ENCODE results near the gene E4F1. TPM values are rescaled to one million over a fixed set of nuclear protein-coding genes. Genes with fewer than 3 reads are reported as not detected.

Gene E4F1
- total RNA-seq, 6 donors from 2014 or later = 24.9 to 153 (median 32.9) TPM

DNA sequence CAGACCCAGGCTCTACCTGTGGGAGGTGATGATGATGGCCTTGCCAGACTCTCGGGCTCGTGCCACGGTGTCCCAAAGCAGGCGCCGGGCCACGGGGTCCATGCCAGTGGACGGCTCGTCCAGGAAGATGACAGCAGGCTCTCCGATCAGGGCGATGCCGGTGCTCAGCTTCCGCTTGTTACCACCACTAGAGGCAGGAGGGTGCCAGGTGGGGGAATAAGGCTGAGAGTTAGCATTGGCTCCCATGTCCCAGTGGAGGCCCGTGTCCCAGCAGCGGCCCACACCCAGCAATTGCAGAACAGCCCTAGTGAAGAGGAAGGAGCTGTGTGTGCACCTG lies 54.8 kb downstream of the E4F1 start:
- WGBS, 2 donors = 94% methylated on average over 14 of the region's 14 CpGs; no CpG with 5 or more reads in 1 of the 2 donors
- ATAC-seq (ENCODE audit: low FRiP score in 2 of 2) = no peak

GRCh38 chr16:2278956-2279800 lies 55.8 kb downstream of the E4F1 start:
- H3K36me3 ChIP-seq = peaks cover 16 to 75% (median 68%) of the 10 kb centered on the region in 4 donors
- 80 to 88% methylated on average over 6 to 26 of the region's 26 CpGs for WGBS, 2 donors

More for the DNA sequence above, 54.8 kb downstream of the E4F1 start:
- Histone ChIP-seq H3K27me3 (no peaks in the 10 kb centered on the region), H3K4me3 (no peak overlapping the region), H3K4me1 (no peaks in the 10 kb centered on the region), H3K27ac (no peak overlapping the region), H3K9me3 (no peaks in the 10 kb centered on the region), H3K36me3 (peaks cover 16 to 66% (median 60%) of the 10 kb centered on the region in 4 donors)
- TF ChIP-seq EP300 (IDR thresholded peaks at IDR 0.05) = no peak
- TF ChIP-seq POLR2AphosphoS5 (IDR thresholded peaks at IDR 0.05) = no peak
- TF ChIP-seq CTCF (IDR thresholded peaks at IDR 0.05) = no peak
- no peak for TF ChIP-seq POLR2A (IDR thresholded peaks at IDR 0.05)
- no peak for DNase-seq

DNA sequence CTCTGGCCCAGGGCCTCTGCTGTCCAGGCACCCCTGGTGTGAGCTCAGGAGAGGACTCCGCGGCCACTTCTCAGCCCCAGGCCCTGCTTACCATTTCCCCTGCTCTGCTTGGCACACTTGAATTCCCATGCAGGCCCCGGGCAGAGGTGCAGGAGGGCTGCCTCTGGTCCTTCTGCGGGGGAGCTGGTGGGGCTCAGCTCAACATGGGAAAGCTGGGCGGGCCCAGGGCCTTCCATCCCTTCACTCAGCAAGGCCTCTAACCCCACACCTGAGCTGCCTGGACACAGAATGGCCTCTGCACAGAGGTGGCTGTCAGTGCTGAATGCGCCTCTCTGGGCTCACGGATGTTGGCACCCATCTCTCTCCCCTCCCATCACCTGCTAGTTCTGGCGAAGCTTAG lies 57.1 kb downstream of the E4F1 start:
- H3K4me3 ChIP-seq = no peak overlapping the region
- no peaks in the 10 kb centered on the region for H3K9me3 ChIP-seq
- no peaks in the 10 kb centered on the region for H3K4me1 ChIP-seq
- no peaks in the 10 kb centered on the region for H3K27me3 ChIP-seq
- DNase-seq = no peak
- 67 to 90% methylated on average over 1 to 7 of the region's 8 CpGs for WGBS, 2 donors
- peaks cover 21 to 88% (median 79%) of the 10 kb centered on the region in 4 donors for H3K36me3 ChIP-seq
- TF ChIP-seq EP300 (IDR thresholded peaks at IDR 0.05) (no peak), CTCF (IDR thresholded peaks at IDR 0.05) (no peak), POLR2AphosphoS5 (IDR thresholded peaks at IDR 0.05) (no peak), POLR2A (IDR thresholded peaks at IDR 0.05) (no peak)
- ATAC-seq (ENCODE audit: low FRiP score in 2 of 2) = no peak
- H3K27ac ChIP-seq = no peak overlapping the region

More at GRCh38 chr16:2278956-2279800, 55.8 kb downstream of the E4F1 start:
- H3K27me3 ChIP-seq = no peaks in the 10 kb centered on the region
- H3K9me3 ChIP-seq = no peaks in the 10 kb centered on the region
- no peak overlapping the region for H3K27ac ChIP-seq
- no peak for TF ChIP-seq POLR2A (IDR thresholded peaks at IDR 0.05)
- TF ChIP-seq CTCF (IDR thresholded peaks at IDR 0.05) = no peak
- no peak for TF ChIP-seq POLR2AphosphoS5 (IDR thresholded peaks at IDR 0.05)
- no peak for TF ChIP-seq EP300 (IDR thresholded peaks at IDR 0.05)
- H3K4me1 ChIP-seq = no peaks in the 10 kb centered on the region
- no peak for DNase-seq
- no peak for ATAC-seq (ENCODE audit: low FRiP score in 2 of 2)
- H3K4me3 ChIP-seq = no peak overlapping the region

DNA sequence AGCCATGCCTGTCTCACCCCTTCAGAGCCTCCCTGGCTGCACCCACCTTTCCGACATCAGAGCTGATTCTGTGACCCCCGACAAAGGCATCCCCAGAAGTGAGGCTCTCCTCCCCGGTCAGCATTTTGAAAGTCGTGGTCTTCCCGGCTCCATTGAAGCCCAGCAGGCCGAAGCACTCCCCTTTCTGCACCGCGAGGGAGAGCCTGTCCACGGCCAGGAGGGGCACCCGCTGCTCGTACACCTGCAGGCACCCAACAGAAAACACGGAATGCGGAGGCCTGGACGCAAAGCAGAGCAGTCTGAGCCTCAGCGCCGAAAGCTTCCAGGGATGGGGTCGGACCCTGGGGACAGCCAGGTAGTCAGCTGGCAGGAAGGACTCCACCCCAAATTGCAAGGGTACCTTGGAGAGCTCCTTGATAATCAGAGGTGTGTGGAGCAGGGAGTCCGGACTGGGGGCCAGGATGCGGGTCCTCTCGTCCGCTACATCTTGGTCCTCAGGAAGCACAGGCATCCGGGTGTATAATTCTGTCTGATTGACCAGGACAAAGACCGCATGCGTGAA lies 57.7 kb downstream of the E4F1 start:
- no peak for DNase-seq
- H3K27me3 ChIP-seq = no peaks in the 10 kb centered on the region
- no peaks in the 10 kb centered on the region for H3K4me1 ChIP-seq
- WGBS, 2 donors = 84 to 95% methylated on average over 15 to 24 of the region's 24 CpGs
- no peaks in the 10 kb centered on the region for H3K9me3 ChIP-seq
- H3K27ac ChIP-seq = no peak overlapping the region
- TF ChIP-seq POLR2AphosphoS5 (IDR thresholded peaks at IDR 0.05) (no peak), POLR2A (IDR thresholded peaks at IDR 0.05) (no peak), EP300 (IDR thresholded peaks at IDR 0.05) (no peak), CTCF (IDR thresholded peaks at IDR 0.05) (no peak)
- no peak for ATAC-seq (ENCODE audit: low FRiP score in 2 of 2)
- no peak overlapping the region for H3K4me3 ChIP-seq
- H3K36me3 ChIP-seq = peaks cover 25 to 89% (median 79%) of the 10 kb centered on the region in 4 donors
